B cell (primary cell): ENCODE measurements around the gene ANAPC15.

Experiments
- EZH2 ChIP-seq: IDR thresholded peaks from 2 replicates; pipeline ENCODE4 v1.6.1; 2012; ENCODE audit warnings: borderline replicate concordance, low read depth, mild to moderate bottlenecking, moderate library complexity, low read length; ENCODE audit not compliant: insufficient read depth, poor library complexity, severe bottlenecking
- TF ChIP-seq, protein P1 (sequence below): fragments of 200-600 bp; IDR thresholded peaks from one replicate; pipeline ENCODE4 v1.8.0; 2022; ENCODE audit warnings: antibody characterized with exemption, mild to moderate bottlenecking

DNA sequence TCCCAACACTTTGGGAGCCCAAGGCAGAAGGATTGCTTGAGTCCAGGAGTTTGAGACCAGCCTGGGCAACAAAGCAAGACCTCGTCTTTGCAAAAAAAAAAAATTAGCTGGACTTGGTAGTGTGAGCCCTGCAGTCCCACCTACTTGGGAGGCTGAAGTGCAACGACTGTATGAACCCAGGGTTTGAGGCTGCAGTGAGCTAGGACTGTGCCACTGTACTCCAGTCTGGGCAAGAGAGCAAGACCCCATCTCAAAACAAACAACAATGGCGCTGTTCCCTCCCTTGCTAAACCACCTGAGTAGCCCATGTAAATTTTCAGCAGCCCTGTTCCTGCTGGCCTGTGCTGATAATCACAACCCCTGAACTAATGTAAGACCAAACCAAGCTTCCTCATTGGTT is 12.5 kb downstream of the ANAPC15 start:
- TF ChIP-seq EZH2 = no peak
- TF ChIP-seq, protein P1, sequence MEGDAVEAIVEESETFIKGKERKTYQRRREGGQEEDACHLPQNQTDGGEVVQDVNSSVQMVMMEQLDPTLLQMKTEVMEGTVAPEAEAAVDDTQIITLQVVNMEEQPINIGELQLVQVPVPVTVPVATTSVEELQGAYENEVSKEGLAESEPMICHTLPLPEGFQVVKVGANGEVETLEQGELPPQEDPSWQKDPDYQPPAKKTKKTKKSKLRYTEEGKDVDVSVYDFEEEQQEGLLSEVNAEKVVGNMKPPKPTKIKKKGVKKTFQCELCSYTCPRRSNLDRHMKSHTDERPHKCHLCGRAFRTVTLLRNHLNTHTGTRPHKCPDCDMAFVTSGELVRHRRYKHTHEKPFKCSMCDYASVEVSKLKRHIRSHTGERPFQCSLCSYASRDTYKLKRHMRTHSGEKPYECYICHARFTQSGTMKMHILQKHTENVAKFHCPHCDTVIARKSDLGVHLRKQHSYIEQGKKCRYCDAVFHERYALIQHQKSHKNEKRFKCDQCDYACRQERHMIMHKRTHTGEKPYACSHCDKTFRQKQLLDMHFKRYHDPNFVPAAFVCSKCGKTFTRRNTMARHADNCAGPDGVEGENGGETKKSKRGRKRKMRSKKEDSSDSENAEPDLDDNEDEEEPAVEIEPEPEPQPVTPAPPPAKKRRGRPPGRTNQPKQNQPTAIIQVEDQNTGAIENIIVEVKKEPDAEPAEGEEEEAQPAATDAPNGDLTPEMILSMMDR = no peak
